ENCODE measurements around the gene MLIP.
A peak's percentile ranks its signal among the peaks of the same experiment; 100 is the strongest.

DNA sequence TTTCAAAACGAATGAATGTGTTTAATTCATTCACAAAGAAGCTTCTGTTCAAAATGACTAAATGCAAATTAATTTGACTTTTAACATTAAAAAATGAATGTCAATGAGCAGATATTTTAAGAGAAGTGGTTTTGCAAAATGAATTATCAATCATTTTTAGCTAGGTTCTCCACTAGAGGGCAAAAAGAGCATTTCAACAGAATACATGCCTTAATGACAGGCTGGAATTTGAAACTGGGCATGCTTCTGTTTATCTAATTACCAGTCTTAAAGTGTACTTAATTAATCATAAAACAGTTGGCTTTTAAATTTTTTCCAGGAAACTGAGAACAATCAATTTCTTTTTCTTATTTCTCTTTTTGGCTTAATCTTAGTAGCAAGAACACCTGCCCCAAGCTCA lies 133.2 kb downstream of the MLIP start:
- TF ChIP-seq, protein P1, sequence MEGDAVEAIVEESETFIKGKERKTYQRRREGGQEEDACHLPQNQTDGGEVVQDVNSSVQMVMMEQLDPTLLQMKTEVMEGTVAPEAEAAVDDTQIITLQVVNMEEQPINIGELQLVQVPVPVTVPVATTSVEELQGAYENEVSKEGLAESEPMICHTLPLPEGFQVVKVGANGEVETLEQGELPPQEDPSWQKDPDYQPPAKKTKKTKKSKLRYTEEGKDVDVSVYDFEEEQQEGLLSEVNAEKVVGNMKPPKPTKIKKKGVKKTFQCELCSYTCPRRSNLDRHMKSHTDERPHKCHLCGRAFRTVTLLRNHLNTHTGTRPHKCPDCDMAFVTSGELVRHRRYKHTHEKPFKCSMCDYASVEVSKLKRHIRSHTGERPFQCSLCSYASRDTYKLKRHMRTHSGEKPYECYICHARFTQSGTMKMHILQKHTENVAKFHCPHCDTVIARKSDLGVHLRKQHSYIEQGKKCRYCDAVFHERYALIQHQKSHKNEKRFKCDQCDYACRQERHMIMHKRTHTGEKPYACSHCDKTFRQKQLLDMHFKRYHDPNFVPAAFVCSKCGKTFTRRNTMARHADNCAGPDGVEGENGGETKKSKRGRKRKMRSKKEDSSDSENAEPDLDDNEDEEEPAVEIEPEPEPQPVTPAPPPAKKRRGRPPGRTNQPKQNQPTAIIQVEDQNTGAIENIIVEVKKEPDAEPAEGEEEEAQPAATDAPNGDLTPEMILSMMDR (conservative IDR thresholded peaks at IDR 0.05; ENCODE audit: low read length): peak; percentile 75
- TF ChIP-seq EZH2phosphoT487 (IDR thresholded peaks at IDR 0.05; ENCODE audit: borderline replicate concordance, low read depth, low read length): no peak
